Umbilical cord (tissue), 2 donors: ENCODE results near the gene TMEM128. TPM values are rescaled to one million over a fixed set of nuclear protein-coding genes. Genes with fewer than 3 reads are reported as not detected.
"Not testable (repeated sequence)": the region's sequence is repeated elsewhere in the genome, so short reads cannot be mapped to it uniquely, and the experiment has no call there.

Experiments used
- DNase-seq: peaks from one replicate; pipeline ENCODE4 v3.0.0-alpha.2; 2015; ENCODE audit warnings: low spot score
- total RNA-seq: library from RNA; depleted of rRNA; stranded (reverse); fragments of >200 nt; gene quantifications from one replicate; pipeline ENCODE4 v1.2.3, GENCODE V29; 2014; ENCODE audit warnings: low replicate concordance; ENCODE audit not compliant: insufficient read depth

TMEM128 gene
- total RNA-seq, 1 donor from 2014 or later = 19.0 TPM

DNA sequence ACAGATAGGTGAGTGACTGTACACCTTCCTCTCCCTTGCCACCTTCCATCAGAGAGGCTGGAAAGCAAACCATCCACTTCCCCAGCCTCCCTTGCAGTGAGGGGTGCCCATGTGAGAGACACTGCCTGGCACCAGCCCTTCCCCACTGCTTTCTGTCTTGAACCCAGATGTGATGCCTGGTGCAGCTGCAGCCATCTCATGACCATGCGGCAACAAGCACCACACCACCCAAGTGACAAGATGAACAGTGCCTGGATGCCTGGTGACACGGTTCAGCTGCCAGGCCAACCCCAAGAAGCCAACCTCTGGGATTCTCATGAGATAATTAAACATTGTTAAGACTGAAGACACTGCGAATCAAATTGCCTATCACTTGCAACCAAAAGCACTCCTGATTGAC, 52.7 kb downstream of the TMEM128 start:
- DNase-seq = no peak

DNA sequence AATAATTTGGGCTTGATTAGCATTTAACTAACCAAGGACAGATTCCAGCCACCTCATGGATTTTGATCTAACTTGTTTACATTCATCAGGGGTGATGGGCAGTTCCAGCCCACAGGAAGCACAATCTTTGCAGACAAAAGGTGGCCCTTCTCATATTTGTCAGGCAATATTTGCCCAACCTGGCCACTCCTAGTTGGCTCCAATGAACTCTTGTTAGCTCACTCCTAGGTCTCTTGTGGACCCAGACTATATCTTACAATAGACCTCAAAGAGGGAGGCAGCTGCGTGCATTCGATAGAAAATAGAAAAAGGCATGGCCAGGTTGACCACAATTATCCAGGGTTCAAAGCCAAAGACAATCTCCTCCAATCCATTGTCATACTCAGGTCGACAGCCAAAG, 59.5 kb downstream of the TMEM128 start:
- not testable (repeated sequence) for DNase-seq

Other genes with a start within 250 kb of the TMEM128 start
- gene OTOP1, start 21.3 kb downstream of the TMEM128 start, total RNA-seq = not detected
- gene LYAR, start 41.9 kb upstream of the TMEM128 start, total RNA-seq = 7.9 TPM
- gene ZBTB49, start 42.0 kb upstream of the TMEM128 start, total RNA-seq = 2.9 TPM
- gene NSG1, start 138.9 kb upstream of the TMEM128 start, total RNA-seq = 17.6 TPM